ENCODE results near the gene HNRNPCL1. TPM values are rescaled to one million over a fixed set of nuclear protein-coding genes. Genes with fewer than 3 reads are reported as not detected.
"Not testable (repeated sequence)": the region's sequence is repeated elsewhere in the genome, so short reads cannot be mapped to it uniquely, and the experiment has no call there.

HNRNPCL1 gene
- not detected in 2 replicates for polyA plus RNA-seq (2012; rRNA removed)
- not detected in 2 replicates for polyA plus RNA-seq (2012; cell fraction: cytosol; rRNA removed)
- not detected in 2 replicates for polyA plus RNA-seq (2012; cell fraction: nucleus; rRNA removed)

GRCh38 chr1:12848620-12849019 lies at the start of gene HNRNPCL1:
TSS of gene HNRNPCL1 (minus strand) at chr1:12848720. CDS start at chr1:12848289, 431 bp downstream.
- H3K4me2 ChIP-seq; DNase-seq; H3K27ac ChIP-seq (ENCODE audit: low read depth in 2 of 2, low read length in 1 of 2); H3K9me2 ChIP-seq; H3K9ac ChIP-seq; H3F3A ChIP-seq (replicated peaks; ENCODE audit: insufficient read depth); H3K36me3 ChIP-seq (replicated peaks in 1 of 2; ENCODE audit: control insufficient read depth in 1 of 2, insufficient read depth in 2 of 2, low read length in 1 of 2); CTCF ChIA-PET; H3K4me3 ChIP-seq (ENCODE audit: low read depth in 2 of 2, low read length in 1 of 2); H3K79me2 ChIP-seq (ENCODE audit: insufficient read depth); H4K20me1 ChIP-seq (ENCODE audit: insufficient read depth); H3K27me3 ChIP-seq (ENCODE audit: insufficient read depth); H2AFZ ChIP-seq (ENCODE audit: low read depth); H3K9me3 ChIP-seq; POLR2A ChIA-PET; H3K4me1 ChIP-seq (ENCODE audit: control insufficient read depth in 1 of 2, insufficient read depth in 2 of 2, low read depth in 1 of 2, low read length in 1 of 2): not testable (repeated sequence)
- 9% methylated on average over 7 of the region's 7 CpGs for WGBS (ENCODE audit: low lambda C conversion rate)

- H3K27ac ChIP-seq (ENCODE audit: low read depth in 2 of 2, low read length in 1 of 2); CTCF ChIA-PET; H3K79me2 ChIP-seq (ENCODE audit: insufficient read depth); H3K4me2 ChIP-seq; H3K9me3 ChIP-seq; H3F3A ChIP-seq (replicated peaks; ENCODE audit: insufficient read depth); DNase-seq; H3K36me3 ChIP-seq (replicated peaks in 1 of 2; ENCODE audit: control insufficient read depth in 1 of 2, insufficient read depth in 2 of 2, low read length in 1 of 2); H3K27me3 ChIP-seq (ENCODE audit: insufficient read depth); H4K20me1 ChIP-seq (ENCODE audit: insufficient read depth); H3K9ac ChIP-seq; H2AFZ ChIP-seq (ENCODE audit: low read depth); H3K4me3 ChIP-seq (ENCODE audit: low read depth in 2 of 2, low read length in 1 of 2); H3K4me1 ChIP-seq (ENCODE audit: control insufficient read depth in 1 of 2, insufficient read depth in 2 of 2, low read depth in 1 of 2, low read length in 1 of 2); H3K9me2 ChIP-seq; POLR2A ChIA-PET: not testable (repeated sequence)
- WGBS (ENCODE audit: low lambda C conversion rate) = no CpG with 5 or more reads among the region's 1 CpG
Measured at GRCh38 chr1:12898170-12898569, 49.6 kb upstream of the HNRNPCL1 start, which contains the start of gene PRAMEF10. TSS of gene PRAMEF10 (minus strand) at chr1:12898270. CDS start at chr1:12895847, 2,423 bp downstream.

GRCh38 chr1:12886101-12886500 lies 37.6 kb upstream of the HNRNPCL1 start, which contains the start of gene PRAMEF4:
TSS of gene PRAMEF4 (minus strand) at chr1:12886201. CDS start at chr1:12883394, 2,807 bp downstream.
- H4K20me1 ChIP-seq (ENCODE audit: insufficient read depth); H3K27ac ChIP-seq (ENCODE audit: low read depth in 2 of 2, low read length in 1 of 2); H3K9me2 ChIP-seq; H3K9ac ChIP-seq; DNase-seq; H3K27me3 ChIP-seq (ENCODE audit: insufficient read depth); H3K9me3 ChIP-seq; H3K36me3 ChIP-seq (replicated peaks in 1 of 2; ENCODE audit: control insufficient read depth in 1 of 2, insufficient read depth in 2 of 2, low read length in 1 of 2); CTCF ChIA-PET; H2AFZ ChIP-seq (ENCODE audit: low read depth); H3K4me1 ChIP-seq (ENCODE audit: control insufficient read depth in 1 of 2, insufficient read depth in 2 of 2, low read depth in 1 of 2, low read length in 1 of 2); H3F3A ChIP-seq (replicated peaks; ENCODE audit: insufficient read depth); H3K4me3 ChIP-seq (ENCODE audit: low read depth in 2 of 2, low read length in 1 of 2); POLR2A ChIA-PET; H3K79me2 ChIP-seq (ENCODE audit: insufficient read depth); H3K4me2 ChIP-seq: not testable (repeated sequence)
- 0% methylated on average over 3 of the region's 3 CpGs for WGBS (ENCODE audit: low lambda C conversion rate)

DNA sequence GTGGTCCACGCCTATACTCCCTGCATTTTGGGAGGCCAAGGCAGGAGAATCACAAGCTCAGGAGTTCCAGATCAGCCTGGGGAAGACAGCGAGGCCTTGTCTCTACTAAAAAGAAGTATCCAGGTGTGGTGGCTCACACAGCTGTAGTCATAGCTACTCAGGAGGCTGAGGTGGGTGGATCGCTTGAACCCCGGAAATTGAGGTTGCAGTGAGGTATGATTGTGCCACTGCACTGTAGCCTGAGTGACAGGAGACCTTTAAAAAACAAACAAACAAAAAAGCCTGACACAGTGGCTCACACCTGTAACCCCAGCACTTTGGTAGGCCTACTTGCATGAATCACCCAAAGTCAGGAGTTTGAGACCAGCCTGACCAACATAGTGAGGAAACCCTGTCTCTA lies 29.9 kb upstream of the HNRNPCL1 start:
- H3K9me2 ChIP-seq; H3K4me3 ChIP-seq (ENCODE audit: low read depth in 2 of 2, low read length in 1 of 2); H3K79me2 ChIP-seq (ENCODE audit: insufficient read depth); H3K9ac ChIP-seq; H3F3A ChIP-seq (replicated peaks; ENCODE audit: insufficient read depth); POLR2A ChIA-PET; CTCF ChIA-PET; H3K27ac ChIP-seq (ENCODE audit: low read depth in 2 of 2, low read length in 1 of 2); H3K9me3 ChIP-seq; H3K4me2 ChIP-seq; H3K36me3 ChIP-seq (replicated peaks in 1 of 2; ENCODE audit: control insufficient read depth in 1 of 2, insufficient read depth in 2 of 2, low read length in 1 of 2); H2AFZ ChIP-seq (ENCODE audit: low read depth); H3K4me1 ChIP-seq (ENCODE audit: control insufficient read depth in 1 of 2, insufficient read depth in 2 of 2, low read depth in 1 of 2, low read length in 1 of 2); DNase-seq; H3K27me3 ChIP-seq (ENCODE audit: insufficient read depth); H4K20me1 ChIP-seq (ENCODE audit: insufficient read depth): not testable (repeated sequence)
- 0% methylated on average over 3 of the region's 4 CpGs for WGBS (ENCODE audit: low lambda C conversion rate)

GRCh38 chr1:12863131-12863880 lies 14.8 kb upstream of the HNRNPCL1 start:
- H3K4me2 ChIP-seq; H3K9ac ChIP-seq; DNase-seq; H3K36me3 ChIP-seq (replicated peaks in 1 of 2; ENCODE audit: control insufficient read depth in 1 of 2, insufficient read depth in 2 of 2, low read length in 1 of 2); CTCF ChIA-PET; H3K27ac ChIP-seq (ENCODE audit: low read depth in 2 of 2, low read length in 1 of 2); H2AFZ ChIP-seq (ENCODE audit: low read depth); H3K27me3 ChIP-seq (ENCODE audit: insufficient read depth); H3K4me3 ChIP-seq (ENCODE audit: low read depth in 2 of 2, low read length in 1 of 2); H3K79me2 ChIP-seq (ENCODE audit: insufficient read depth); H3K4me1 ChIP-seq (ENCODE audit: control insufficient read depth in 1 of 2, insufficient read depth in 2 of 2, low read depth in 1 of 2, low read length in 1 of 2); H3F3A ChIP-seq (replicated peaks; ENCODE audit: insufficient read depth); POLR2A ChIA-PET; H3K9me2 ChIP-seq; H4K20me1 ChIP-seq (ENCODE audit: insufficient read depth); H3K9me3 ChIP-seq: not testable (repeated sequence)
- 0% methylated on average over 1 of the region's 7 CpGs for WGBS (ENCODE audit: low lambda C conversion rate)

GRCh38 chr1:12856786-12857185 lies 8.3 kb upstream of the HNRNPCL1 start, which contains the start of gene PRAMEF2:
TSS of gene PRAMEF2 (plus strand) at chr1:12857086. CDS start at chr1:12859010, 1,924 bp downstream.
- CTCF ChIA-PET; H3K27ac ChIP-seq (ENCODE audit: low read depth in 2 of 2, low read length in 1 of 2); H3K79me2 ChIP-seq (ENCODE audit: insufficient read depth); H3F3A ChIP-seq (replicated peaks; ENCODE audit: insufficient read depth); DNase-seq; POLR2A ChIA-PET; H3K36me3 ChIP-seq (replicated peaks in 1 of 2; ENCODE audit: control insufficient read depth in 1 of 2, insufficient read depth in 2 of 2, low read length in 1 of 2); H4K20me1 ChIP-seq (ENCODE audit: insufficient read depth); H3K9ac ChIP-seq; H3K9me3 ChIP-seq; H3K4me2 ChIP-seq; H3K4me1 ChIP-seq (ENCODE audit: control insufficient read depth in 1 of 2, insufficient read depth in 2 of 2, low read depth in 1 of 2, low read length in 1 of 2); H3K27me3 ChIP-seq (ENCODE audit: insufficient read depth); H3K9me2 ChIP-seq; H3K4me3 ChIP-seq (ENCODE audit: low read depth in 2 of 2, low read length in 1 of 2); H2AFZ ChIP-seq (ENCODE audit: low read depth): not testable (repeated sequence)
- WGBS (ENCODE audit: low lambda C conversion rate) = 2% methylated on average over 2 of the region's 2 CpGs
